Mucosa of gallbladder (tissue), 1 donor: Measurements from ENCODE around the gene OR2W1. TPM values are rescaled to one million over a fixed set of nuclear protein-coding genes. Genes with fewer than 3 reads are reported as not detected.

Source experiments
- DNase-seq: peaks from one replicate; pipeline ENCODE4 v3.0.0-alpha.2; 2020; ENCODE audit warnings: low spot score
- total RNA-seq: library from RNA; stranded (reverse); gene quantifications from one replicate; pipeline ENCODE4 v1.2.1, GENCODE V29; 2021
- donor health status: DM: no; HTN: no; CAD: no.

OR2W1 gene, protein sequence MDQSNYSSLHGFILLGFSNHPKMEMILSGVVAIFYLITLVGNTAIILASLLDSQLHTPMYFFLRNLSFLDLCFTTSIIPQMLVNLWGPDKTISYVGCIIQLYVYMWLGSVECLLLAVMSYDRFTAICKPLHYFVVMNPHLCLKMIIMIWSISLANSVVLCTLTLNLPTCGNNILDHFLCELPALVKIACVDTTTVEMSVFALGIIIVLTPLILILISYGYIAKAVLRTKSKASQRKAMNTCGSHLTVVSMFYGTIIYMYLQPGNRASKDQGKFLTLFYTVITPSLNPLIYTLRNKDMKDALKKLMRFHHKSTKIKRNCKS
- total RNA-seq, result not detected

DNA sequence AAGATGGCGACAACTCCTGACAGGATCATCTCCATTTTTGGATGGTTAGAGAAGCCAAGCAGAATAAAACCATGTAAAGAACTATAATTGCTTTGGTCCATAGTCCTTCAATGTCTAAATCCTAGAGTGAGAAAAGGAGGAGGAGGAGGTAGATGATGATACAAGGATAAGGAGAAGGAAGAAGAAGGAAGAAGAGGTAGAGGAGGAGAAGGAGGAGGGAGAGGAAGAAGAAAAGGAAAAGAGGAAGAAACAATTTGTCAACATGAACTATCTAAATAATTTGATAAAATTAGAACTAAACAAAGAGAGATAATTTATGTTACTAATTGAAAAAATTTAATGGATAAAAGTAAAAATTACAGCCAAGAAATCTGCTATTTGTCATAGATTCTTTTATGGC, at the start of gene OR2W1:
OR2W1 (minus strand) TSS at position 101 of the 400 bp plus-strand sequence; CDS start at position 101, 0 bp downstream.
- DNase-seq, result no peak

DNA sequence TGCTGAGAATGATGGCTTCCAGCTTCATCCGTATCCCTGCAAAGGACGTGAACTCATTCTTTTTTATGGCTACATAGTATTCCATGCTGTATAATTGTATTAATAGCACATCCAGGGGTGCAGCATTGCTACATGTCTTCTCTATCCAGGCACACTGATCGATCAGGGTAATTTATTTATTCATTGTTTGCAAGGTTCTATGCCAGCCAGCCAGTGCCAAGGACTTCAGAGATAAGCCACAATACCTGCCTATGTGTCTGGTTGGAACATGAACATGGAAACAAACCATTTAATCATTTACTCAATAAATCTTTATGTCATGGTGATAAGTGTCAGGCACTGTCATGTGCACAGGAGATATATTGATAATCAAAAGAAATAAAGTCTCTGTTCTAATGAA, 48.0 kb upstream of the OR2W1 start:
- DNase-seq, result peak; percentile 78

DNA sequence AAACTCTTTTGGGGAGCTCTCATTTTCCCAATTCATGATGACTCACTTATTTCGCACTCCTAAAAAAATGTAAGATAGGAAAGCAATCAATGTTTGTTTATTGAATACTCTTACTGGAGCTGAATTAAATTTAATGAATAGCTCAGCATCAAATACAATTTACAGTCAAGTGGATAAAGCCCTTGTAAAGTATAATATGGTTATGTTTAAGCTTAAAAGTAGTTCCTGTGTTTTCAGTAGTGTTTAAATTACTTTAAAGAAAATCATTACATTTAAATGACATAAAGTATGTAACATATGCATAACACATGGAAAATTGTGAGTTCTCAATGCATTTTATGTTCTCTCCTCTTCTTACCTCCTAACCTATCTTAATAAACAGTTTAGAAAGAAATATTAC, 42.2 kb upstream of the OR2W1 start, which contains the start of gene OR2B3:
OR2B3 (minus strand) TSS at position 101 of the 400 bp plus-strand sequence; CDS start at position 36, 65 bp downstream.
- DNase-seq, result no peak

DNA sequence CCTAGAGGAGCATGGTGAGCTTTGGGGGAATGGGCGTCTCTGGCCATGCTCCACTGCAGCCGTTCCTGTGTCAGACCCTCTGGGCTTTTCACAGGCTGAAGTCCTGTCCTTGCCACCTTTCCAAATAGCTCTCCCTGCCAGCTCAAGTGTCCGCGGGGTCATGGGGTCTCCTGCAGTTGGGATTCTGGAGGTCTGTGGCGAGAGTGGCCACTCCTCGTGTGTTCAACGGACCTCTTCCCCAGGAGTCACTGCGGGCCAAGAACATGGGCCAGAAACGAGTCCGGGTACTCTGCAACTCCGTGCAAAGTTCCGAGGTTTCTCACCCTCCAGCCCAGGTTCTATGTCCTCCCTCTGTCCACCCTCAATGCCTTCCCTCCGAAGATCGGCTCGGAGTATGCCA, 37.5 kb upstream of the OR2W1 start:
- DNase-seq, result no peak

DNA sequence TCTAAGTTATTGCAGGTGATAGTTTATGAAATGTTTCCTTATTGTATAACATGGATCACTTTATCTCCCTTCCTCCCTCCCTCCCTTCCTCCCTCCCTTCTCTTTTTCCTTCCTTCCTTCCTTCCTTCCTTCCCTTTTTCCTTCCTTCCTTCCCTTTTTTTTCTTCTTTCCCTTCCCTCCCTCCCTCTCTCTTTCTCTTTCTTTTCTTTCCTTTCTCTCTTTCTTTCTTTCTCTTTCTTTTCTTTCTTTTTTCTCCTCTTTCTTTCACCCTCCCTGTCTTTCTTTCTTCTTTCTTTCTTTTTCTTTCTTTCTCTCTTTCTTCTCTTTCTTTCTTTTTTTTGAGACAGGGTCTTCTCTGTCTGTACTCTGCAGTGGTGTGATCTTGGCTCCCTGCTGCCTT, 36.3 kb upstream of the OR2W1 start:
- DNase-seq, result no peak

DNA sequence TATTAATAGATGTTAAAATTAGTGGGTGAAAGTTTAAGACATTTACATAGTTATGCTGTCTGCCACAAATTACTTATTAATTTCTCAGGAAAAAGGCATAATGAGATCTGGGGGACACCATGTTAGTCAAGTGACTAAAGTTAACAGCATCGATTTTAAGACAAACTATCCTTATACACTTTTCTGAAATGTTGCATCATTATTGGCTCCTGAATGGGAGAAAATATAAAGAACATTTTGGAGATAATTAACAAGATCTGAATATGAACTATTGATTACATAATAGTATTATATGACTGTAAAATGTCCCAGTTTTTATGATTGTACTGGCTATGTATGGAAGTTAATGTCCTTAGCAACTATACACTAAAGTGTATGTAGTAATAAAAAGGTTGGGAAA, 34.2 kb upstream of the OR2W1 start:
- DNase-seq, result no peak

DNA sequence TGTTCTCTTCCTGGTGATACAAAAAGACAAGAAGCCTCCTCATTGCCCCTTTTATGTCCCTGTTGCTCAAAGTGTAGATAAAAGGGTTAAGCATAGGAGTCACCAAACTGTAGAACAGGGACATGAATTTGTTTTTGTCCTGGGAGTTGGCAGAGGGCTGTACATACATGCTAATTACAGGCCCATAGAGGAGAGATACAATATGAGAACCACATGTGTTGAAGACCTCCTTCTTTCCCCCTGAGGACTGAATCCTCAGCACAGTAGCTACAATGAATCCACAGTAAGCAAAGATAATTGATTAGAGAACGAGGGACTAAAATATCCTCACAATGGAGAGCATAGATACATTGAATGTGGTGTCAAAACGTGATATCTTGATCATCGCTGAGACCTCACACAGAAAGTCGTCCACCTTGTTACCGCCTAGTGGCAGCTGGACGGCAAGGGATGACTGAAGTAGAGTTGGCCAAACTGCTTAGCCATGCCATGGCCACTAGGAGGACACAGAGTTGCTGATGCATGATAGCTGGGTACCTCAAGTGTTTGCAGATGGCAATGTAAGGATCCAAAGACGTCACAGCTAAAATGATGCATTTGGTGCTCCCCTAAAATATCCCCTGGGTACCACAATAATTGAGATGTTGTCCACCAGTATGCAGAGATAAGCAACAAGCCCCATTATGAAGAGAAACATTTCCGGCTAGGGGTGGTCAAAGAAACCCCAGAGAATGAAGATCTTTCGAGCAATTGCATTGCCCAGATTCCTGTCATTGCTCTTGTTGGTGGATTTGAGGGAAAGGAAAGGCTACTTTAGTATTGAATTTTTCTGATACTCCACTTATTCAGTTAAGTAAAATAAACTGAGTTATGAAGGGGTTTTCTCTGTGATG, 27.1 kb upstream of the OR2W1 start:
- DNase-seq, result no peak

DNA sequence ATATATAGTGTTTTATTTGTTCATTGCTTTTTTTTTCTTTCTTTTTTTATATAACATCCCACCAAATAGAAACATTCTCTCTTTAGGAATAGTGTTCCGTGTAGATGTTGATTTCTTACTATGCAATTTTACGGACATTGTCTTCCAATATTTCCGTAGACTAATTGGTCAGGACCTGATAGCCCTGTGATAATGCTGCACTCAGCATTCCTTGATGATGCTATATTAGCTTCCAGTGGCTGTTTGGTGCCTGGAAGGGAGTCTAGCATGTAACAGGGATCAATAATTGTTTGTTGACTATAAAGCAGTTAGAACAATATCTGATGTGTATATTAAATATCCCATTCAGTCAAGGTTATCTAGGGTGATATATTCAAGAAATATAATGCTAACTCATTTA, 6.7 kb upstream of the OR2W1 start:
- DNase-seq, result no peak

DNA sequence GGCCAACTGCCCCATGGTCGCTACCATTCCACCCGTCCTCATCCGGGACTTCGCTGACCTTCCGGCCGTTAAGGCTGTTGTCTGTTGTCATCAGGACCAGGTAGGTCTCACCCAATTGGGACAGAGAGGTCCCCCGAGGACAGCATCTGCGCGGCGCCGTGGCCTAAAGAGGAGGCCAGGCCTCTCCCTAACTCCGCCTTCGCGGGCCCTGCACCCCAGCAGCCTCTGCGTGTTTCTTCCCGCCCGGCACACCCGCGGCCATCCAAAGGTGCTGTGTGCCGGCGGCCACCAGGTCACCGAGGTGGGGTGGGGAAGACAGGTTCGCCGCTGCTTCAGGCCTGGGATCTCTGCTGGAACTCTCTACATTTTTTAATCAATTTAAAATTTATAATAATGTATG, 9.0 kb downstream of the OR2W1 start:
- no peak for DNase-seq

DNA sequence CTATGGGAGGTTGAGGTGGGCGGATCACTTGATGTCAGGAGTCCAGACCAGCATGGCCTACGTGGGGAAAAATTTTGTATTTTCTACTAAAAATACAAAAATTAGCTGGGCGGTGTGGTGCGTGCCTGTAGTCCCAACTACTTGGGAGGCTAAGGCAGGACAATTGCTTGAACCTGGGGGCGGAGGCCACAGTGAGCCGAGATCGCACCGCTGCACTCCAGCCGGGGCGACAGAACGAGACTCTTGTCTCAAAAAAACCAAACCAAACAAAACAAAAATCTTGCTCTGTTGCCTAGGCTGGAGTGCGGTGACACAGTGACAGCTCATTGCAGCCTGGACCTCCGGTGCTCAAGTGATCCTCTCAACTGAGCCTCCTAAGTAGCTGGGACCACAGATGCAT, 16.2 kb downstream of the OR2W1 start:
- DNase-seq, result no peak

DNA sequence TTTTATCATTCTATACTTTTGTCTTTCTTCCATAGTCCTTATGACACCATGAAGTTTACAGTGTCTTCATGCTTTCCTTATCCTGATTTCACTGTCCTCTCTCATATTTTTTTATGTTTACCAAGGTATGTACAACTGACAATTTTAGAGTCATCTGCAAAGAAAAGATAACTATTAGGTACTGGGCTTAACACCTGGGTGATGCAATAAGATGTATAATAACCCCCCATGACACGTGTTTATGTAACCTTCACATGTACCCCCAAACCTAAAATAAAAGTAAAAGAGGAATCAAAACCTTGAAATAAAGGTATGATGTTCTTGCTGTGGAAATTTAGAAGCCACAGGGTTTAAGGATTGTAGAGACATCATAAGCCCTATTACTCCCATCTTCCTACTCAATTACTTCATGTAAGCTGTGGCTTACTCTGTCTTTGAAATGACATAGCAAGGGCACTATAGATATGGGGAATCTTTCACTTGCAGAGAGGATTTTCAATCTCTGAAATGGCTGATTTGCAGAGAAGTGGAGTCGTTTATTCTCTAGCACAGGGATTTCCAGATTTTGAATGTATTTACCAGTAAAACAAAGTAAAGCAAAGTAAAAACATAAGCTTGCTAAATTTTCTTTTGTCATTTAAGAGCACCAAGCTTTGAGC, 18.9 kb downstream of the OR2W1 start:
- DNase-seq, result no peak

DNA sequence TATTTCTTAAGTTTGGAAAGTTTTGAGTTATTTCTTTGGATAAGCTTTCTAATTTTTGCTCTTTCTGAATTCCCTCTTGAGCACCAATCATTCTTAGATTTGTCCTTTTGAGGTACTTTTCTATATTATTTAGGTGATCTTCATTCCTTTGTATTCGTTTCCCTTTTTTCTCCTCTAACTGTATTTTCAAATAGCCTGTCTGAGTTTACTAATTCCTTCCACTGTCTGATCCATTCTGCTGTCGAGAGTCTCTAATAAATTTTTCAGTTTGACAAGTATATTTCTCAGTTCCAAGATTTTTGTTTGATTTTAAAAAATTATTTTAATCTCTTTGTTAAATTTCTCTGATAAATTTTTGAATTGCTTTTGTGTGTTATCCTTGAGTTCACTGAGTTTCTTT, 23.5 kb downstream of the OR2W1 start:
- no peak for DNase-seq

DNA sequence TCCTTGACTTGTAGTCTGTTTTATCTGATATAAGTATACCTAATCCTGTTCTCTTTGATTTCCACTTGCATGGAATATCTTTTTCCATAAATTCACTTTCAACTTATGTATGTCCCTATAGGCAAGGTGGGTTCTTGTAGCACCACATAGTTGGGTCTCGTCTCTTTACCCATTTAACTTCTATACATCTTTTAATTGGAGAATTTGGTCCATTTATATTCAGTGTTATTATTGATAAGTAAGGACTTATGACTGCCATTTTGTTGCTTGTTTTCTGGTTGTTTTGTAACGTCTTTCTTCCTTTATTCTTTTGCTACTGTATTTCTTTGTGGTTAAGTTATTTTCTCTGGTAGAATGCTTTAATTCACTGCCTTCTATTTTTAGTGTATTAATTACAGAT, 25.3 kb downstream of the OR2W1 start:
- DNase-seq, result no peak

DNA sequence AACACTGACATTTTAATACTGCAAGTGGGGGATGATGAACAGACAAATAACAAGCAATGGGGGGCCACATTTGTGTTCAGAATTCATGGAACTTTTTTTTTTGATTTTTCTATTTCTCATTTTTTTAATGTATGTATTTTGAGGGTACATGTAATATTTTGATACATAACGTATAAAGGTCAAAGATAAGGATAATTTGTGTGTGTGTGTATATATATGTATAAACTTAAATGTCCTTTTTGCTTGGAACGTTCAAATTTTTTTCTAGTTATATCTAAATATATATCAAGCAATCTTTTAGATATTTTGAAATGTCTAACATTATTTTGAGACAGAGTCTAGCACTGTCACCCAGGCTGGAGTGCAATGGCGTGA, 27.6 kb downstream of the OR2W1 start:
- DNase-seq, result no peak

DNA sequence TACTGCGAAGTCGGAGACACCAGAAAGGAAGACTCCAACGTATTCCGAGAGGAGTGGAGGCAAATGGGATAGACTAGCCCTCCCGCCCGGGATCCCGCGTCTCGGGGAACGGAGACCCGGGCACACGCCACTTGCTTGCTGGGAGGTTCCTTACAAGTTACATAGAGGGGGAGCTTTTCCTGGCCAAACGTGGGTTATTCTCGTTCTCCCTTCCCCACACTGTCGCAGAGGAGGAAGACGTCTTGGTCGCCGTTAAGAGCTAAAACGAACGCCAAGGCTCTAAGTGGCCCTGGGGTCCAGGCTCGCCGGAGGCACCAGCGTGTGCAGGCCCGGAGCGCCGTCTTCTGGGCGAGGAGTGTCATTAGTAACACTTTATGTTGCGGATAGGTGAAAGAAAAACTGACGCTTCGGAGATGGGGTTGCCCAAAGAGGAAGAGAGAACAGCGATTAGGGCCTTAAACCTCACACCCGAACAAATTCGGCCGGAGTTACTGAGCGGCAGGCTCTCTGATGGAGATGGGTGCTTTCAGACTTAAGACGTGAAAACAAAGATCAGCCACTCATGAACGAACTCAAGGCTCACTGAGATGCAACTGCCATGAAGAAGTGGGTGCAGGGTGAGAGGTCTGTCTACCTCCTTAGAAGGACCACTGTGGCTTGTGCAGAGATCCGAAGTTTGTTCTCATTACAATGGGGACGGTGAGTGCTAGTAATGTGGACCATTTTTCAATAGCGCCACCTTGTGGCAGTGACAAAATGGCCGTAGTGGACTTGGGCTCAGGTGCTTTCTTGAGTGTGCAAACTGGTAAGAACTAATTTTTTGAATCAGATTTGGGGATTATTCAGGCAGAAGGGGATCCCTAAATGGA, 28.2 kb downstream of the OR2W1 start:
- peak; percentile 91 for DNase-seq

DNA sequence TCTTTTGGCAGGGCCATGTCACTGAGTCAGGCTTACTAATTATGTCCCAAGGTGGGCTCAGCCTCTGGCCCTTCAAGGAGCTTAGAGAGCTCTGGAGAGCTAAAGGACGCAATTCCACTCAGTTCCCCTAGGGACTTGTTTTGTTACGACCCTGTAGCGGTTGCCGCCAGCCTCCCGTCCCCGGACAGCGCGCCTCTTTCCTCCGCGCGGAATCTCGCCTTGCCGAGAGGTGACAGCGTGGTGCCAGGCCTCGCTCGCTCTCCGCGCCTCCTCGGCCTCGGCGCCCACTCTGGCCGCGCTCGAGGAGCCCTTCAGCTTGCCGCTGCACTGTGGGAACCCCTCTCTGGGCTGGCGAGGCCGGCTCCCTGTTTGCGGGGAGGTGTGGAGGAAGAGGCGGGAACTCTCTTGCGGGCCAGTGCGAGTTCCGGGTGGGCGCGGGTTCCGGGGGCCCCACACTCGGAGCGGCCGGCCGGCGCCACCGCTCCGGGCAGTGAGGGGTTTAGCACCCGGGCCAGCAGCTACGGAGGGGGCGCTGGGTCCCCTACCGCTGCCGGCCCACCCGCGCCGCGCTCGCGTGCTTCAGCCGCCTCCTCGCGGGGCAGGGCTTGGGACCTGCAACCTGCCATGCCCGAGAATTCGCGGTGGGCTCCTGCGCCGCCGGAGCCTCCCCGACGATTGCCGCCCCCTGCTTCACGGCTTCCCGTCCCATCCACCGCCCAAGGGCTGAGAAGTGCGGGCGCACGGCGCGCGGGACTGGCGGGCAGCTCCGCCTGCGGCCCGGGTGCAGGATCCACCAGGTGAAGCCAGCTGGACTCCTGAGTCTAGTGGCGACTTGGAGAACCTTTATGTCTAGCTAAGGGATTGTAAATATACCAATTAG, 30.0 kb downstream of the OR2W1 start:
- no peak for DNase-seq

DNA sequence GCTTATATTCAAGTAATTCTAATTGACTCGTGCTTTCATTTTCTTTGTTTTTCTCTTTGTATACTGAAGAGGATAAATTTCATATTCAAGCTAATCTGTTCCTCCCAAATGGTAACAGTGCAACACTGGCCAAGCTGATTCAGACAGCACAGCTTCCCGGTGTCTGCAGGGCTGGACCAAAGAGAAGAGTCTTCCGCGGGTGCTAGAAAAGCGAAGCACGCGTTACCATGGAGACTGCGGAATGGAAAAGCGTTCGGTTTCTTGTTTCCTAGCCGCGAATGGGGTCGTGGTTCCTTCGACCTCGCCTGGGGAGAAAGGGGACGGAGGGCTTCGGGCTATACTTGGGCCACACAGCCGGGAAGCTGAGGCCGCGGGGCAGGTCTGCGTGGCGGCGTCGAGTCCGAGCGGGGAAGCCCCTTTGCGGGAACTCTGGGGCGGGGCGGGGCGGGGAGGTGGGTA, 33.7 kb downstream of the OR2W1 start:
- DNase-seq, result peak; percentile 30

DNA sequence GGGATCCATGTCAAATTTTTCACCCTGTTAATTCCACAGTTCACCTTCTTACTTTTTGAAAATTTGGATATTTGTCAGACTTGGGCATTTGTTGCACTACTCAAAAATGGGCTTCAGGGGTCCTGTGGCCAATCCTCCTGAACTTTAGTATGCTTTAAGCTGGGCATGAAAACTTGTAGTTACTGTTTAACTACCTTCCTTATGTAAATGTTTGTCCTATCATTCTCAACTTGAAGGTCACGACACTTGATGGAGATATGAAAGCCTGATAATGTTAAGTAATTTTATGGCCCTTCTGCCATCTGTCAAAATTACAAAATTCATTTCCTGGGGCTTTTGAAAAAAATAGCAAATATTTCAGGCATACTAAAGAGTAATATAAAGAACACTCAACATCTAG, 35.6 kb downstream of the OR2W1 start:
- DNase-seq, result no peak

DNA sequence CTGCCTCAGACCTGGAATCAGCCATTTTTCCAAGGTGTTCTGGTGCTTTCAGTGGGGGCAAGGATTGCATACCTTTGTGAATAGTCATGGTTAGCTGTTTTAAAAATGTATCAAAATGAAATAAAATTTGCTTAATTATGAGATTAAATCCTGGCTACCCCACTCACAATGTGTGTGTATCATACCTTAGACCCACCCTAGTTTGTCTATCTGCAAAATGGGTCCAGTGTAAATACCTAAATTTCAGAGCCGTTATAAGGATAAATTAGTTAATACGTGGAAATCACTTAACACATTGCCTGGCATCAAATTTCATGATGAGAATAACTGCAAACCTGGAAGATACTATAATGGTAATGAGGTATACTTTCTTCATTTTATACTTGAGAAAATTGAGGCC, 36.9 kb downstream of the OR2W1 start:
- DNase-seq, result no peak

DNA sequence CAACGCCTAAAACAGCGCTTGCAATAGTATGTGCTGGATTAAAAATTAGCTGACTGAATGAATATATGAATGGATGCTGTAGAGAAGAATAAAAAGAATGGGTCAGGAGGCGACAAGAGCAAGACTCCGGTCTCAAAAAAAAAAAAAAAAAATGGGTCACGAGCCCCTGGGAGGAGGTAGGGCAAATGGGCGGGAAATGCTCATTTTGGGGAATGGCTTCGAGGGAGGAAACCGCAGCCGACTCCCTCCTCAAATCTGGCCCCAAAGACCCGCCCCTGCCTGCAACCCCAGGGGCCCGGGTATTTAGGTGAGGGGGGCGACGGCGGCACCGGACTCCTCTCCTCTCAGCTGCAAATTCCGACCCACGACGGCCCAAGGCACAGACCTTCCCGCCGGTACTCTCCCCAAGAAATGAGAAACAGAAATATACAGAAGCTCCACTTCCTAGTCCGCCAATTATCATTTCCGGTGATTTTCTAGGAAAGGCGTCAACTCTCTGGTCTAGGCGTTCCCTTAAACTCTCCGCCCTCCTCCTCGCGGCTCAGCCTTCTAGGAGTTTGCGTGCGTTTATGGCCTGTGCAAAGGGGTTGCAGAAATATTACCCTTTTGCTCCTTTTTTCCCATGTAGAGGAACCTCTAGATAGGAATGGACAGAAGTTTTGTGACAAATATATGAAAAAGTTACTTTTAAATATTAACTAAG, 39.6 kb downstream of the OR2W1 start, which contains the start of gene ZNF311:
ZNF311 (minus strand) TSS at position 133 of the 703 bp plus-strand sequence. CDS start 1,361 bp downstream, outside the sequence.
- peak; percentile 66 for DNase-seq
